ENCODE measurements around the gene OLIG3. TPM values are rescaled to one million over a fixed set of nuclear protein-coding genes. Genes with fewer than 3 reads are reported as not detected.

OLIG3 gene
- not detected for polyA plus RNA-seq (2012; ENCODE audit: insufficient read length, low read depth)

DNA sequence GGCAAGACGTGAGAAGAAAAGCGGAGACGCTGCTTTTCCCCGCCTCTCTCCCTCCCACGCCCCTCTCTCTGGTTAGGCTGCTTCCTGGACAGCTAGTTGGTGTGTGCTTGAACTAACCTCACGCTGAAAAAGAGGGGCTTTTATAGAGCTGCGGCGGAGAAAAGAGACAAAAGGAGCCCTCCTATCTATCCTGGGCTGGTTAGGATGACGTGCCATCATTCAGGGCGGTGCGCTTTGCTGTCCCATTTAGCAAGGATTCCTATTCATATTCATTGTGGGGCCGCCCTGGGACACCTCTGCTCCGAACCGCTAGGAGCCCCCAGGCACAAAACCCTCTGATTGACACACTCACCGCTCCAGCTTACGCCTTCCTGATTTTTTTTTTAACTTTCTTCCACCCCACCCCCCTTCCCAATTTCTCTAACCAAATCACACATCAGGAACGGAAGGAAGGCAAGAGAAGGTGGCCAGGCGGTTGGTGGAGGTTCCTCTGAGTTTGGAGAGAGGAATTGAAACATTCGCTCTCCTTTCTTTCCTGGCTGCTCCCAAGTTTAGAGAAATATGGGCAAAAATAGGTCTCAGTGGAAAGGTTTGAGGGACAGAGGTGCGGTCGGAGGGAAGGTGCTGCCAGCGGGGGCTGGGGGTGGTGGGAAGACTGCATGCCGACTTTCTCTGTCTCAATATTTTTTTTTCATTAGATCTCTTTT, at the start of gene OLIG3:
Gene OLIG3 (minus strand): TSS at position 114 of the 707 bp plus-strand sequence. CDS start 224 bp downstream, outside the sequence.
- TF ChIP-seq POLR2AphosphoS5 (IDR thresholded peaks at IDR 0.05; ENCODE audit: low read depth, low read length) = no peak
- TF ChIP-seq, protein P1, sequence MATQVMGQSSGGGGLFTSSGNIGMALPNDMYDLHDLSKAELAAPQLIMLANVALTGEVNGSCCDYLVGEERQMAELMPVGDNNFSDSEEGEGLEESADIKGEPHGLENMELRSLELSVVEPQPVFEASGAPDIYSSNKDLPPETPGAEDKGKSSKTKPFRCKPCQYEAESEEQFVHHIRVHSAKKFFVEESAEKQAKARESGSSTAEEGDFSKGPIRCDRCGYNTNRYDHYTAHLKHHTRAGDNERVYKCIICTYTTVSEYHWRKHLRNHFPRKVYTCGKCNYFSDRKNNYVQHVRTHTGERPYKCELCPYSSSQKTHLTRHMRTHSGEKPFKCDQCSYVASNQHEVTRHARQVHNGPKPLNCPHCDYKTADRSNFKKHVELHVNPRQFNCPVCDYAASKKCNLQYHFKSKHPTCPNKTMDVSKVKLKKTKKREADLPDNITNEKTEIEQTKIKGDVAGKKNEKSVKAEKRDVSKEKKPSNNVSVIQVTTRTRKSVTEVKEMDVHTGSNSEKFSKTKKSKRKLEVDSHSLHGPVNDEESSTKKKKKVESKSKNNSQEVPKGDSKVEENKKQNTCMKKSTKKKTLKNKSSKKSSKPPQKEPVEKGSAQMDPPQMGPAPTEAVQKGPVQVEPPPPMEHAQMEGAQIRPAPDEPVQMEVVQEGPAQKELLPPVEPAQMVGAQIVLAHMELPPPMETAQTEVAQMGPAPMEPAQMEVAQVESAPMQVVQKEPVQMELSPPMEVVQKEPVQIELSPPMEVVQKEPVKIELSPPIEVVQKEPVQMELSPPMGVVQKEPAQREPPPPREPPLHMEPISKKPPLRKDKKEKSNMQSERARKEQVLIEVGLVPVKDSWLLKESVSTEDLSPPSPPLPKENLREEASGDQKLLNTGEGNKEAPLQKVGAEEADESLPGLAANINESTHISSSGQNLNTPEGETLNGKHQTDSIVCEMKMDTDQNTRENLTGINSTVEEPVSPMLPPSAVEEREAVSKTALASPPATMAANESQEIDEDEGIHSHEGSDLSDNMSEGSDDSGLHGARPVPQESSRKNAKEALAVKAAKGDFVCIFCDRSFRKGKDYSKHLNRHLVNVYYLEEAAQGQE (IDR thresholded peaks at IDR 0.05; ENCODE audit: insufficient read depth in 1 of 2, low read depth in 2 of 2, low read length in 2 of 2) = no peak
- no peak for TF ChIP-seq SIN3A (IDR thresholded peaks at IDR 0.05; ENCODE audit: borderline replicate concordance, insufficient read depth, low read length)
- no peak for TF ChIP-seq FOXP2 (optimal IDR thresholded peaks at IDR 0.05; ENCODE audit: borderline replicate concordance, extremely low read depth, extremely low read length, insufficient read depth)

DNA sequence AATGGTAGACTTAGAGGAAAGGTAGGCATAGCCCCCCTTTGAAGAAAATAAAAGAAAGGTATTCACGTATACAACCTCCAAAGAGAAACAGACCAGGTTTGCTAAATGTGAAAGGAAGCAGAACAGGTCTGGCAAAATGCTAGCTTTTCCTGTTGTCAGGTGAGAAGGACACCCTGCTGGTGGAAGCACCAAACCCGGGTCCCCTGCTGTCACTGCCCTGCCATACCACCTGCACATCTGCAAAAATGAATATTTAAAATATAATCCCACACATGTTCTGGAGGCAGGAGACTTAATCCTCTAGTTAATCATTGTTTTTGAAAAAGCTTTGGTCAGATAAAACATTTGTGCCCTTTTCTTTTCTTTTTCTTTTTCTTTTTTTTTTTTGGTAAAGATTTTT, 48.9 kb upstream of the OLIG3 start:
- TF ChIP-seq, protein P1 (IDR thresholded peaks at IDR 0.05; ENCODE audit: insufficient read depth in 1 of 2, low read depth in 2 of 2, low read length in 2 of 2) = no peak
- TF ChIP-seq TAF1 (IDR thresholded peaks at IDR 0.05; ENCODE audit: borderline replicate concordance, insufficient read depth, low read length) (no peak), FOXP2 (optimal IDR thresholded peaks at IDR 0.05; ENCODE audit: borderline replicate concordance, extremely low read depth, extremely low read length, insufficient read depth) (no peak), SIN3A (IDR thresholded peaks at IDR 0.05; ENCODE audit: borderline replicate concordance, insufficient read depth, low read length) (no peak), POLR2AphosphoS5 (IDR thresholded peaks at IDR 0.05; ENCODE audit: low read depth, low read length) (no peak)

DNA sequence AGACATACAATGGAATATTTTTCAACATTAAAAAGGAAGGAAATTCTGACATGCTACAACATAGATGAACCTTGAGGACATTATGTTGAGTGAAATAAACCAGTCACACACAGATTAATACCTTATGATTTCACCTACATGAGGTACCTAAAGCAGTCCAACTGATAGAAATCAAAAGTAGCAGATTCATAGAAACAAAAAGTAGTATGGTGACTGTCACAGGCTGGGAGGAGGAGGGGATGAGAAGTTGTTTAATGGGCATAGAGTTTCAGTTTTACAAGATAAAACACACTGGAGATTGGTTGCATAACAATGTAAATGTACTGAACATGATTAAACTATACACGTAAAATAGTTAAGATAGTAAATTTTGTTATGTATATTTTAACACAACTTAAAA, 48.5 kb upstream of the OLIG3 start:
- TF ChIP-seq, protein P1 (IDR thresholded peaks at IDR 0.05; ENCODE audit: insufficient read depth in 1 of 2, low read depth in 2 of 2, low read length in 2 of 2) = no peak
- TF ChIP-seq TAF1 (IDR thresholded peaks at IDR 0.05; ENCODE audit: borderline replicate concordance, insufficient read depth, low read length) = no peak

DNA sequence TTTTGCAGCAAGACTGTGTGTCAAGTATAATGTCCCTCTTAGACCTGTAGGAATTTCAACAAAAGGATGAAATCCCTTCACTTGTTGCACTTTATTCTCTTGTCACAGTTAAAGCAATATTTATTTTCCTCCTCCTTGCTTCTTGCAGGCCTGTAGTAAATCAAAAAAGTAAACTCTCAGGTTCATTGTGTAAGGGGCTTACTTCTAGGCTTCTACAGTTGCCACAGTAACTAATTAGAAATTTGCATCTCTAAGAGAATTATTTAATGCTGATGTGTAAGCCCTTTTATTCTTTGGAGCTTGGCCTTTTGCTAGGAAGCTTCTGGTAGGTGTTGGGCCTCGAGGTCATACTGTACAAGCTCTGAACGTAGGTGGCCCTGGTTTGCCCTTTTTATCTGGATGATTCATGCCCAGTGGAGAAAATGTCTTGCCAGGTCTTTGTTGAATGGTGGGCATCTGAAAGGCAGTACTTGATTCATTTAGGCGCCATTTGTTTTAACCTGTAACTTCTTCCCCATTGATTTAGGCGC, 47.4 kb upstream of the OLIG3 start:
- no peak for TF ChIP-seq POLR2AphosphoS5 (IDR thresholded peaks at IDR 0.05; ENCODE audit: low read depth, low read length)
- TF ChIP-seq, protein P1 (IDR thresholded peaks at IDR 0.05; ENCODE audit: insufficient read depth in 1 of 2, low read depth in 2 of 2, low read length in 2 of 2) = no peak
- no peak for TF ChIP-seq SIN3A (IDR thresholded peaks at IDR 0.05; ENCODE audit: borderline replicate concordance, insufficient read depth, low read length)
- TF ChIP-seq FOXP2 (optimal IDR thresholded peaks at IDR 0.05; ENCODE audit: borderline replicate concordance, extremely low read depth, extremely low read length, insufficient read depth) = no peak
- no peak for TF ChIP-seq TAF1 (IDR thresholded peaks at IDR 0.05; ENCODE audit: borderline replicate concordance, insufficient read depth, low read length)

Data from PFSK-1 (cell line).